ENCODE results near the gene NR4A1.

NR4A1 gene

GRCh38 chr12:52018433-52019112, 32.7 kb upstream of the NR4A1 start:
- DNase-seq = no peak

- no peak for DNase-seq
These were observed 32.0 kb upstream of the NR4A1 start for GRCh38 chr12:52019113-52019770.

GRCh38 chr12:52020539-52021336, 30.5 kb upstream of the NR4A1 start:
- DNase-seq = peak; percentile 29

DNA sequence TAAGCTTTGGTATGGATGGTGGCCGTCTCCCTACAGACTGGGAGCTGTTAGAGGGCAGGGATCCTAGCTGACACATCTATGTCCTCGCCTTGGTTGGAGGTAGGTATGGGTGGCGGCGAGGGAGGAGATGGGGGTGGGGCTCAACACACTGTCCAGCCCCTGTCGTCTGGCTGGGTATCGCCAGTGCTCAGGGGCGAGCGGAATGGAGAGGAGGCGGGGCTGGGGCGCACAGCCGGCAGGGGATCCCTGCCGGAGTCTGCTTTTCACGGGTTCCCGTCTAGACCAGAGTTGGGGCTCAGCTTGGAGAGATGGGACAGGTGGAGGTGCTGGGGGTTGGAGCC, 28.4 kb upstream of the NR4A1 start:
- DNase-seq = no peak

DNA sequence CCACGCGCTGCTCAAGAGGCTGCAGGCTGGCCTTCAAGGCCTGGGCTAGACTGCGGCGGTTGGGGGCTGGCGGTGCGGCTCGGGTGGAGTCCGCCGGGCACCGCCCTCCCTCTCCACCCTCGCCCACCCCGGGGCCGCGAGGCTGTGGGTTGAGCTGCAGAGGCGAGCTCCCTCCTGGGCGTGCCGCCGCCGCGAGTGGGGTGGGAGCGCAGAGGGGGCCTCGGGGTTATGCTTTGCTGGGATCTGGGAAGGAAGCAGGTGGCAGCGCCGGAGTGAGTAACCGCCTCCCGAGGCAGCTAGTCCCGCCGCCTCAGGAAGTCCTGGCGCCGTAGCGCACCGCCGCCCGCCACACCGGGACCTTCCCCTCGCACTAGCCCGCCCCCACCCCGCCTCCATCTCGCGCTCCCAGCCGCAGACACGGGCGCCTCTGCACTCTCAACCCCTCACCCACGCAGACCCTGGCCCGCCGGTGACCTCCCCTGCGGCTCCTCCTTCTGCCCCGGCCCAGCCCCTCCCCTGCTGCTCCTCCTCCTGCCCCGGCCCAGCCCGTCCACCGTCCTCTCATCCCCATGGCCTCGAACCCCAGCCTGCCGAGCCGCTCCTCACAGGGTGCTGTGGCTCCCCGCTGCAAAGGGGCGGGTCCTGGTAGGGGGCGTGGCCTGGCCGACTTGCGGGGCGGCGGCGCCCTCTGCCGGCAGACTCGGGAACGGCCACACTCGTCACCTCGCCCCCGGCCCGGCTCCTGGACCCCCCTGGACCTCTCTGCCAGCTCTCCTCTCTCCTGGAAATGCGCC, 27.9 kb upstream of the NR4A1 start:
- peak; percentile 59 for DNase-seq

GRCh38 chr12:52023976-52024688, 27.1 kb upstream of the NR4A1 start:
- no peak for DNase-seq

GRCh38 chr12:52024845-52025230, 26.4 kb upstream of the NR4A1 start:
- DNase-seq = peak; percentile 81

DNA sequence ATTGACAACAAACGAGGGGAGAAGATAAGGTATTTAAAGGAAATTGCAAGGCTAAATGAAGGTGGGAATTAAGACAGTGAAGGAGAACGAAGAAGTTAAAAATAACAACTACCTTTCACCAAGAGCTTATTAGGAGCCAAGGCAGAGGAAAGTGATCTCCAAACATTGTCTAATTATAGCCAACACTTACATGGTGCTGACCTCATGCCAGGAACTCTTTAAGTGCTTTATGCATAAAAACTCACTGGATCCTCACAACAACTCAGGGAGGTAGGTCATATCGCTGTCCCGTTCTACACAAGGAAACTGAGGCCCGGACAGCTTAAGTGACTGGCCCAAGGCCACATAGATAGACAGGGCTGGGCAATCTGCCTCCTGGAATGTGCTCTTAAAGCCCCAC, 25.0 kb upstream of the NR4A1 start:
- DNase-seq = no peak

GRCh38 chr12:52027085-52027843, 24.0 kb upstream of the NR4A1 start:
- DNase-seq = no peak

GRCh38 chr12:52029685-52030084, 21.6 kb upstream of the NR4A1 start:
- DNase-seq = peak; percentile 57

GRCh38 chr12:52032446-52032803, 18.8 kb upstream of the NR4A1 start:
- DNase-seq = peak; percentile 60

DNA sequence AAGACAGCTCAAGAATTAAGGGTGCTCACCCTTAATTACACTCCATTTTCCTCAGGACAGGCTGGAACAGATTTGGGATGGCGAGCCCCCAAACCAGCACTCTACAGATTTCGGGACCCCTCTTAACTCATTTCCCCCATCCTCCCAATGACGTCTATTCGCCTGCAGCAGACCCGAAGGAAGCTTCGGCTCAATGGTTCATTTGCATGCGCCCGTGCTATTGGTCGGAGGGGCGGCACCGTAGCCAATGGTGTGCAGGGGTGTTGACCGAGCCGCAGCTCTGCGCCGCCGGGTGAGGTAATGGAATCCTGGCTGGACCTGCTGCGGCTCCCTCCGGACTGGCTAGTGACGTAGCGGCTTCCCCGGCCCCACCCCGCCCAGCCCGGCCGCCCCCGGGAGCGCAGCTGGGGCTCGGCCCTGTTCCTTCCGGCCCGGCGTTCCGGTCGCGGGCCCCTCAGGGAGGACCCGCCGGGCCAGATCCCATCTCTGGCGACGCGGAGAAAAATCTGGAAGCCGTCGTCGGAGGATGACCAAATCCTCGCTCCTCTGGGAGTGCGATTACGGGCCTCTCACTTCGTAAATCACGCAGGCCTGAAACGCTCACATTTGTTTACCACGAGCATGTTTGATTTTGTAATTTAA, 18.3 kb upstream of the NR4A1 start:
- DNase-seq = peak; percentile 100

DNA sequence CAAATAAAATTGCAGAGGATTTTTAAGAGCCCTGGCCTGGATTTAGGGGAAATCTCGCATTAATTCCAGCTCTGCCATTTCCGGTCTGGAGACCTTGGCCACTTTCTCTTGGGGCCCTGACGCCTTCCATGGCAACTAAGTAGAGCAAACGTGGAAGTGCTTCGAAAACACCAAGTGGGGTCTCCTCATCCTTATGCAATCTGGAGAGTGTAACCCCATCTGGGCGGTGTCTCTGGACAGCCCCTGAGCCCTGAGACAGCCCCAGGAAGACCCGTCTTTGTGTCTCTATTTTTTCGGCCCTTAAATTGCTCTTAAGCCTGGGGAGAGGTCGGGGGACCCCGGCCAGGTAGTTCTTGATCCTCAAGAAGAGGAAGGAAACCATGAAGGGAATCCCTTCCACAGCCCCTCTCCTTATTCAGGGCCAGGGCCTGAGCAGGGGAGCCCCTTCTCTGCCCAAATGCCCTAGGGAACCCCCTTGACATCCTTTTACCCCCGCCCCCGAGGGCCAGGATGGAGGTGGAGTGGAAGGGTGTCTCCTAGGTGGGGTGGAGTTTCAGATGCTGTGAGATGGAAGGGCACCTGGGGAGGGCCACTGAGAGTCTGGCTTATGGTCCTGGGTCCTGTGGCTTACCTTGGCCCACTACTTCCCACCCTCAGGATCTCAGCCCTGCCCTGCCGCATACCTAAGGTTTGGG, 17.6 kb upstream of the NR4A1 start:
- DNase-seq = no peak

GRCh38 chr12:52035190-52035589, 16.1 kb upstream of the NR4A1 start:
- no peak for DNase-seq

DNA sequence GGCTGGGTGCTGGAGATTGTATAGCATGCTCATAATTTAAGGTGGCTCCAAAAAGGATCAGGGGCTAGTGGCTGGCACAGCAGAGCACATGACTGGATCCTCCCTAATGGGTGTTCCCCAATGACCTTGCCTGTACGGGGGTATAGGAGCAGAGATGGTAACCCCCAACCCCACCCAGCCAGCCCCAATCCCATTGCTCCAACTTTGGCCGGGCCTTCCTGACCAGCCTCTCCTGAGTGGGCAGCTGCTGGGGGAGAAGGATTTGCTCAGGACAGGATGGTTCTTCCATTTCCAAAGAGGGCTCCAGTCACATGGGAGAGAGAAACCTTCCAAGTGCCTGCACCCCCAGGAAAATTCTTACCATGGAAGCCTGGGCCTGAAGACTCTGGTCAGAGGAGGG, 15.3 kb upstream of the NR4A1 start:
- no peak for DNase-seq

DNA sequence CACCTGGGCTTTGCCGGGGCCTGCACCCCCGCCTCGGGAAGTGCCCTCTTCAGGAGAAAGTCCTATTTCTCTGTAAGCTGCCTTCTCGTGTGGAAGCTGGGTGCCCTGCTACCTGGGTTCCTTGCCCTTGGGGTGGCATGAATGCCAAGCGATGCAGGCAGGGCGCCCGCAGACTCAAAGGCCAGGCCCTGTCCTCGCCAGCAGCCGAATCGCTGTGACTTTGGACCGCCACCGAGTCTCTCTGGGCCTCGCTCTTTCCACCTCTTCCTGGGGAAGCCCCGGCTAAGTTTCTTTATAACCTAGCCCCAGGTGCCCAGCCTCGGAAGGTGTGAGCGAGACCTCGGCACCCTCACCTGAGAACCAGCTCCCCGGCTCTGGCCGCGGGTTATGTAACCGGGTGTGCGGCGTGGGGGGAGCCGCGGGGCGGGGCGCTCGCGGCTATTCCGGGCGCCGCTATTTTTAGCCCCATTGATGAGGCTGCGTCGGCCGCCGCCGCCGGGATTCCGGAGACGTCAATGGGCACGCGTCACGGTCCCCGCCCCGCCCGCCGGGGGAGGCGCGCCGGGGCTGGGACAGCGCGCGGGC, 14.6 kb upstream of the NR4A1 start:
- peak; percentile 63 for DNase-seq

GRCh38 chr12:52037248-52037861, 13.9 kb upstream of the NR4A1 start:
- DNase-seq = no peak

DNA sequence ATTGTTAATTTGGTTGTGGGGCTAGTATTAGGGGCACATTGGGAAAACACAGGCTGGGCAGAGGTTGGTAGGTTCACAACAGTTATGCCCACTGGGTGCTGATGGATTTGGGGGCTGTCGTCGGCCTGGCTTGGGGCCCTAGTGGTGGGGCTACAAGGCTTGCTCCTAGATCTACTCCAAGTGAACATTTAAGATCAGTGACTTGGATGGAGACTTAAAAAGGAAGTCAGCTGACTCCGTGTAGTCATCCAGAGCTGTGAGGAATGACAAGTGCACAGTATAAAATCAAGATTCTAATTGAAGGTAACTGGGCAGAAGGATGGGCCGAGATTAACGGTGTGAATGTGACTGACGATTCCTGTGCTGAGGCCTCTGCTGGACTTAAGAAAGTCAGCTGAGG, 12.8 kb upstream of the NR4A1 start:
- DNase-seq = no peak

- DNase-seq = no peak
These were observed 10.2 kb upstream of the NR4A1 start for GRCh38 chr12:52041035-52041434.

DNA sequence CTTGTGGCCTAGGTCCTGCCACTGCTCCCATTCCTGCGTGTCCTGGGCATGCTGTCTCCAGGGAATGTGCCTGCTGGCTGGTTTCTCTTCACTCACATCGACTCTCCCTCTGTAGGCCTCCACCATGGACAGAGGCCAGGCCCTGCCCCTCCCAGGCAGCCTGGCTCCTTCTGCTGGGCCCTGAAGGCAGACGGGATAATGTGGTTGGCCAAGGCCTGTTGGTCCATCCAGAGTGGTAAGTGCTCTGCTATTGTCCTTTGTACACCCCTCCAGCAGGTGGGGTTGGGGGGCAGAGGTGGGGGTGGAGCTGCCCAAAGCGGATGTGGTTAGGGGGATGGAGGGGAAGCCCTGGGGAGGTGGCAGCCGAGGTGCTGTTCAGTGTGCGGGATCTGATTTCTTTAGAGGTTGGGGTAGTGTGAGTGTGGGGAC, 9.5 kb upstream of the NR4A1 start:
- peak; percentile 71 for DNase-seq
